GM20431 (cell line): ENCODE measurements around the gene OR1F1.
"Not testable (repeated sequence)": the region's sequence is repeated elsewhere in the genome, so short reads cannot be mapped to it uniquely, and the experiment has no call there.

Experiments used
- in situ Hi-C: fragments of 300-500 bp; cut with MseI, MboI; formaldehyde crosslinking; loops from one replicate; pipeline ENCODE4 v1.15.0; 2020; ENCODE audit warnings: low sequenced_read_pairs; ENCODE audit not compliant: unreplicated experiment

The OR1F1 gene

DNA sequence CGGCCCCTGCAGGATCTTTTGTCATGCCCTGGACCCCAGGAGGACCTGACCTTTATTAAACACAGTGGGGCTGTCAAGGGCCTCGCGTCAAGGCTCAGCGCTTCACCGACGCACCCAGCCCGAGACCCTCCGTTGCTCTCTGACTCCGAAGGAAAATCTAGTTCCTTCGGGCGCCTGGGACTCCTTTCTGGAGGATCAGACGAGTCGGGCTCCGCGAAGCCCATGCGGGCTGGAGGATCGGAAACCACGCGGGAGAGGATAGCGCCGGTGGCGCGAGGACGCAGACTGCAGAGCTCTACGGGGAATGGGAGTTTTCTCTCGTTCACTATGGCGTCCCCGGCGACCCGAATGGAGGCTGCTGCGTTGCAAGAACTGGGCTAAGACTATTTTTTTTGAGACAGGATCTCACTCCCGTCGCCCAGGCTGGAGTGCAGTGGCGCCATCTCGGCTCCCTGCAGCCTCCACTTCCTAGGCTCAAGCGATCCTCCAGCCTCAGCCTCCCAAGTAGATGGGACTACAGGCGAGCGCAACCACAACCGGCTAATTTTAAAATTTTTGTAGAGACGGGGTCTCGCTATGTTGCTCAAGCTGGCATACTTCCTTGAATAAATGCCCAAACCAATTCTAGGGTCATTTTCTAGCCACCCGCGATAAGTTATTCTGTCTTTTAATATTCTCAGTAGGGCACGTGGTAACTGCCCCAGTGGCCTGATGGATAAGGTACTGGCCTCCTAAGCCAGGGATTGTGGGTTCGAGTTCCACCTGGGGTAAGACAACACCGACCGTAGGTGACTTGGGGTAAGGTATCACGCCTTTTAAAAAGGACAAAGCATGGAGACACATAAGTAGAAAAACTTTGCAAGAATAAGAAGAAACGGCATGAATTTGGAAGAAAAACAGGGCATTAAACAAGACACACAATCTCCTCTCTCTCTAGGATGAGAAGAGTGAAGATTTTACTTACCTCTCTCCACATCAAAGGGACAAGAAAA lies 5.5 kb downstream of the OR1F1 start:
- in situ Hi-C loops: no loop called here

DNA sequence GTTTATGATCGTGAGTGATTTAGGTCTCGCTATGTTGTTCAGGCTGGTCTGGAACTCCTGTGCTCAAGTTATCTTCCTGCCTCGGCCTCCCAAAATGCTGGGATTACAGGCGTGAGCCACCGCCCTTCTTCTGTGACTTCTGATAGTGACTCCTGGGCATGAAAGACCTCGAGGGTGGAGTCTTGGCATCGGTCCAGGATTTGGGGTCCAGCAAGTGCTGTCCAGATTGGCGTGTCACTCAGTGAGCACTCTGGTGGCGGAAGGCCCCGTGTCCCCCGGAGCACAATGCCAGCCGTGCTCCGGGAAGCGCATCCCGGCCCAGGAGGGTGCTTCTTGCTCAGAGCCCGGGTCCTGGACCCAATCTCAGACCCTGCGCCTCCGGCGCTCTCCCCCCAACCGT lies 6.8 kb downstream of the OR1F1 start:
- in situ Hi-C loops: no loop called here

DNA sequence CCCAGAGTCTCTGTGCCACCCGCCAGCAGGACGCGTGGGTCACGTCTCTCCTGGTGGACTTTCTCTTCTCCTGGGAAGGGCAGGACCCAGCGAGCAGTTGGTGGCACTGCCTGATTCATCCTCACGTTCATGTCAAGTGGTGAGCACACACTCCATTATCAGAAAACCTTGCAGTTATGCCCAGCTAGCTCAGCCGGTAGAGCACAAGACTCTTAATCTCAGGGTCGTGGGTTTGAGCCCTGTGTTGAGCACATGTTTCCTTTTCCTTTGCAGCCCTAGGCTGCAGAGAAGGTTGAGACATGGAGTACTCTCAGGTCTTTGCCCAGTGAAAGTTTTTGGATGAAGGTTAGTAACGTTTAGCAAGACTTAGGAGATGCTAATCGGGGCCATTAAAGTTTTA lies 8.0 kb downstream of the OR1F1 start:
- in situ Hi-C loops: no loop called here

DNA sequence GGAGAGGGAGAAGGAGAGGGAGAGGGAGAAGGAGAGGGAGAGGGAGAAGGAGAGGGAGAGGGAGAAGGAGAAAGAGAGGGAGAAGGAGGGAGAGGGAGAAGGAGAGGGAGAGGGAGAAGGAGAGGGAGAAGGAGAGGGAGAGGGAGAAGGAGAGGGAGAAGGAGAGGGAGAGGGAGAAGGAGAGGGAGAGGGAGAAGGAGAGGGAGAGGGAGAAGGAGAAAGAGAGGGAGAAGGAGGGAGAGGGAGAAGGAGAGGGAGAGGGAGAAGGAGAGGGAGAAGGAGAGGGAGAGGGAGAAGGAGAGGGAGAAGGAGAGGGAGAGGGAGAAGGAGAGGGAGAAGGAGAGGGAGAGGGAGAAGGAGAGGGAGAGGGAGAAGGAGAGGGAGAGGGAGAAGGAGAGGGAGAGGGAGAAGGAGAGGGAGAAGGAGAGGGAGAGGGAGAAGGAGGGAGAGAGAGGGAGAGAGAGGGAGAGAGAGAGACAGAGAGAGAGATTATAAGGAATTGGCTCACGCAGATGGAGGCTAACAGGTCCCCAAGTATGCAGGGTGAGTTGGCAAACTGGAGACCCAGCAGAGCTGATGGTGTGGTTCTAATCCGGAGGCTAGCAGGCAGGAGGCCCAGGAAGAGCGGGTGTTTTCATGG lies 9.8 kb downstream of the OR1F1 start:
- in situ Hi-C loops: not testable (repeated sequence)

DNA sequence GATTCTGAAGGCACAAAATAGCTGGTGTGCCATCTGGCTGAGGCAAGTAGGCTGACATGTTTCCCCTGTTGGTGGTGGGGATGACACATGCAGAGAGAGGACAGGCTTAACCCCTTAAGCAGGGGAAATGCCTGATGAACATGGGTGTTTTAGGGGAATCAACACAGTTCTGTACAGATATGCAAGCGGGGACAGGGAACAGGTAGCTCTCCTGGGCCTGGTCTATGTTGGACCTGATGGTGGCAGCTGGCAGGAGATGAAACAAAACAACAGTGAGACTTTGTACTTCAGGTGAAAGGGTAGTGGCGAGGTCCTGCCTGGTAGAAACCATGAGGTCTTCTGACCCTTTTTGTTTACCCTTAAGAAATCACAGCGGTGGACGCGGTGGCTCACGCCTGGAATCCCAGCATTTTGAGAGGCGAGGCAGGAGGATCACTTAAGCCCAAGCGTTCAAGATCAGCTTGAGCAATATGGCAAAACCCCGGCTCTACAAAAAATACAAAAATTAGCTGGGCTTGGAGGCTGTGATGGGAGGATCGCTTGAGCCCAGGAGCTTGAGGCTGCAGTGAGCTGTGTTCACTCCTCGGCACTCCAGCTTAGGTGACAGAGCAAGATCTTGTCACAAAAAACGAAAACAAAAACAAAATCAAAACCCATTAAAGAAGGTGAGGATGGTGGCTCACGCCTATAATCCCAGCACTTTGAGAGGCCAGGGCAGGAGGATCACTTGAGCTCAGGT lies 10.5 kb downstream of the OR1F1 start:
- in situ Hi-C loops: no loop called here

DNA sequence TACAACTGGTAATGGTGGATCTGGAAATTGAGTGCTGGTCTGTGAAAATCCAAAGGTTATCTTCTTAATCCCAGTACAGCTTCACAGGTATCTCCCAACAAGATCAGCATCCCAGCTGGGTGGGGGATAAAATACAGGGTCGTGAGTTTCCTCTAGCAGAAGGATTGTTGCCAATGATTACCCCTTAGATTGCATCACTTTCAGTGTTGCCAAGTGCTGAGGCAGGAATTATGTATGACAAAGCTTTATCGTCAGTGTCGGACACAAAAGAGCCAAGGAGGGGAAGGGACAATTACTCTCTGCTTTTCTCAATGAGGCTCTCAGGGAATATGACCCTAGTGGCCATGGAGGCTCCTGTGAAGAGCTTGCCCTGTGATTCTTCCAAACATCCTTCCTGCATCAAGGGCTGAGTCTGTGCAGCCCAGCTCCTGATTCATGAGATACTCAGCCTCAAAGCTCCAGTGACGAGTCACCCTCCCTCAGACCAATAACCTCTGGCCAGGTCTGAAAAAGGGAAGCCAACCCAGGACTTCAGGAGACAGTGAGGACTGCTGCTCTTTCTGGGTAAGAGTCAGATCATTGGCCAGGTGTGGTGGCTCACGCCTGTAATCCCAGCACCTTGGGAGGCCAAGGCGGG lies 15.0 kb downstream of the OR1F1 start:
- in situ Hi-C loops: no loop called here

DNA sequence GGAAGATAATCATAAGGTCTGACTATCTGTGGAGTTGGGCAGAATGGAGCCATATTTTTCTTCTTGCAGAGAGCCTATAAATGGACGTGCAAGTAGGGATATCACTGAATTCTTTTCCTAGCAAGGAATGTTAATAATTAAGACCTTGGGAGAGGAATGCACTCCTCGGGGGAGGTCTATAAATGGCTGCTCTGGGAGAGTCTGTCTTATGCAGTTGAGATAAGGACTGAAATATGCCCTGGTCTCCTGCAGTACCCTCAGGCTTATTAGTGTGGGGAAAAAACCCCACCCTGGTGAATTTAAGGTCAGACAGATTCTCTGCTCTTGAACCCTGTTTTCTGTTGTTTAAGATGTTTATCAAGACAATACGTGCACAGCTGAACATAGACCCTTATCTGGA lies 17.9 kb downstream of the OR1F1 start:
- in situ Hi-C loops: not testable (repeated sequence)

DNA sequence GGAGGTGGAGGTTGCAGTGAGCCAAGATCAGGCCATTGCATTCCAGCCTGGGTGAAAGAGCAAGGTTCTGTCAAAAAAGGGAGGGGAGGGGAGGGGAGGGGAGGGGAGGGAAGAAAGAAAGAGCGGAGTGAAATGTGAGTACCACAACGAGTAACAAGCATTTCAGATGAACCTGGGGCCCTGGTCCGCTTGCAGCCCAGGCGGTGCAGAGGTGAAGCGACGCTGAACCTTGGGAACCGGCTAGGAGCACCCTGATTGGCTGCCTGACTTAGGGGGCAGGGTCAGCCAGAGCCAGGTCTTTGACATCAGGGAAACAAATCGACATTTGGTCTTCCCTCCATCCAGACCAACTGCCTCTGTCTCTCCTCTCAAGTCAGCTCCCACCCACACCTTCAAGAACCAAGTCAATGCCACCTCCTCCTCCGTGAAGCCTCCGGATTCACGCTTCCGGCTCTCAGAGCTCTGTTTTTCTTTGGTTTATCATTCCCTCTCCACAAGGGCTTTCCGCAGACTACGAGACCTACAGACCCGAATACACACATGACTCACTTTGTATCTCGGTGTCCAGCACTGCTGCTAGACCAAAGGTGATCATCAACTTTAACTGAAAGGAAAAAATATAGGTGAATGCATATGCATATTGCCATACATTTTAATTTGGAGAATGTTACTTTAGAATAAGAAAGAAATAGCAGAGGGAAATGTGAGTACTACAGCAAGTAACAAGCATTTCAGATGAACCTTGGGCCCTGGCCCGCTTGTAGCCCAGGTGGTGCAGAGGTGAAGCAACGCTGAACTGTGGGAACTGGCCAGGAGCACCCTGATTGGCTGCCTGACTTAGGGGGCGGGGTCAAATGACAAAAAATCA lies 19.3 kb downstream of the OR1F1 start:
- in situ Hi-C loops: no loop called here

DNA sequence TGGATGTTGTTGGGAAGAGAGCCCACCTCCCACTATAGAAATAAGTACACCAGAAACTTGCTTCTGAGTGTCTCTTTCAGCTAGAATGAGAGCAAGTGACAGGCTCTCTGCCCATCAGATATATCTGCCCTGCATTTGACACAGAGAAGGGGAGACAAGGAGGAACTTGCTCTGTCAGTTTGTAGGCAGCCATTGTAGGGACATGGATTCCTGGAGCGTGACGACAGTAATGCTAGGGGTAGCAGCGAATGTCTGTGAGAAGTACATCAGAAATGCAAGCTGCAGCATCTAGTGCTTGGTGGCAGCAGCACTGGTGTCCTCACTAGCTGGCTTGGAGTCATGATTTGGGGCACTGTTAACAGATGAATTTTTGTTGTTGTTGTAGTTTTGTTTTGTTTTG lies 24.0 kb downstream of the OR1F1 start:
- in situ Hi-C loops: no loop called here

DNA sequence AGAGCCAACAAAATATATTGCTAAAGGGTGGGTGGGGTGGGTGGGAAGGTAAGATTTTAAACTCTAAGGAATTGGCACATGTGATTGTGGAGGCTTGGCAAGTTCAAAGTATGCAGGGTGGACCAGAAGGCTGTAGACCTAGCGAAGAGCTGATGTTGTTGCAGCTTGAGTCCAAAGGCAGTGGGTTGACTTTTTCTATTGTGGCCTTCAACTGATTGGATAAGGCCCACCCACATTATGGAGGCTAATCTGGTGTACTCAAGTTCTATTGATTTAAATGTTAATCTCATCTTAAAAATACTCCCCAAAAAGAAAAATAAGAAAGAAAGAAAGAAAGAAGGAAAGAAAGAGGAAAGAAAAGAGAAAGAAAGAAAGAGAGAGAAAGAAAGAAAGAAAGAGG lies 24.6 kb downstream of the OR1F1 start:
- in situ Hi-C loops: no loop called here

DNA sequence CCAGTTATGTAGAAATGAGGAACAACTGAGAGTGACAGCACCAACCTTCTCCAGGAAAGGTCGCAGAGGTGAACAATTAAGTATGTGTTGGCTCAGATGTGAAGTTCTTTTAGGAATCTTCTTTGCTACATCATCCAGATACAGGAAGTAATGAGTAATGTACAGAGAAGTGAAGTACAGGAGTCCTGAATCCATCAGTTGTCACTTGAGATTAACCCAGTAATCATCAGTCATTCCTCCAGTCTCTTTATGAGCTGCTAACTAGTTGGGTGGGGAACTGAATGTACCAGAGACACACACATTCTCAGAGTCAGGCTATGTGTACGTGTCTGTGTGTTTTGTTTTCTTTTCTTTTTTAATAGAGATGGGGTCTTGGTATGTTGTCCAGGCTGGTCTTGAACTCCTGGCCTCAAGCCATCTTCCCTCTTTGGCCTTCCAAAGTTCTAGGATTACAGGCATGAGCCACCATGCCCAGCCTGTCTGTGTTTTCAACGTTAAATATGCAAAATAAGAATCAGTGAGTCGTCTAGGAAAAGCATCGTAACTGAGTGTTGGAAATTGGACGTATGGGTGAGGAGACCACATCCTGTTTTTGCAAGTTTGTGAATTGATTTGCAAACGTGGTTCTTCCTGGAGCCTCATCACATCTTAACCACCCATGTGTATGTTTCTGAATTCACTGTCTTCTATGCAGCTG lies 27.0 kb downstream of the OR1F1 start:
- in situ Hi-C loops: no loop called here

DNA sequence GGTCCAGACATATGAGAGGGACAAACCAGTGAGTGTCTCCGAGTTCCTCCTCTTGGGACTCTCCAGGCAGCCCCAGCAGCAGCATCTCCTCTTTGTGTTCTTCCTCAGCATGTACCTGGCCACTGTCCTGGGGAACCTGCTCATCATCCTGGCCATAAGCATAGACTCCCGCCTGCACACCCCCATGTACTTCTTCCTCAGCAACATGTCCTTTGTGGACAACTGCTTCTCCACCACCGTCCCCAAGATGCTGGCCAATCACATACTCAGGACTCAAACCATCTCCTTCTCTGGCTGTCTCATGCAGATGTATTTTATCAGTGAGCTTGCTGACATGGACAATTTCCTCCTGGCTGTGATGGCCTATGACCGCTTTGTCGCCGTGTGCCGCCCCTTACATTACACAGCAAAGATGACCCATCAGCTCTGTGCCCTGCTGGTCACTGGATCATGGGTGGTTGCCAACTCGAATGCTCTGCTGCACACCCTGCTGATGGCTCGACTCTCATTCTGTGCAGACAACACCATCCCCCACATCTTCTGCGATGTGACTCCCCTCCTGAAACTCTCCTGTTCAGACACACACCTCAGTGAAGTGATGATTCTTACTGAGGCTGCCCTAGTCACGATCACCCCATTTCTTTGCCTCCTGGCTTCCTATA lies 27.7 kb downstream of the OR1F1 start:
- in situ Hi-C loops: no loop called here

DNA sequence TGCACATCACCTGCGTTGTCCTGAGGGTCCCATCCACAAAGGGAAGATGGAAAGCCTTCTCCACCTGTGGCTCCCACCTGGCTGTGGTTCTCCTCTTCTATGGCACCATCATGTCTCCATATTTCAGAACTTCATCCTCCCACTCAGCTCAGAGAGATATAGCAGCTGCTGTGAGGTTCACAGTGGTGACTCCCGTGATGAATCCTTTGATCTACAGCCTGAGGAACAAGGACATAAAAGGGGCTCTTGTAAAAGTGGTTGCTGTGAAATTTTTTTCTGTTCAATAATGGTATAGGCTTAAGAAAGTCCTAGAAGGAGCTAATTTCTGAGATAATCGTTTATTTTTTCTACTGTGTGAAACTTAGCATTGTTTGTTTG lies 28.2 kb downstream of the OR1F1 start:
- in situ Hi-C loops: no loop called here

DNA sequence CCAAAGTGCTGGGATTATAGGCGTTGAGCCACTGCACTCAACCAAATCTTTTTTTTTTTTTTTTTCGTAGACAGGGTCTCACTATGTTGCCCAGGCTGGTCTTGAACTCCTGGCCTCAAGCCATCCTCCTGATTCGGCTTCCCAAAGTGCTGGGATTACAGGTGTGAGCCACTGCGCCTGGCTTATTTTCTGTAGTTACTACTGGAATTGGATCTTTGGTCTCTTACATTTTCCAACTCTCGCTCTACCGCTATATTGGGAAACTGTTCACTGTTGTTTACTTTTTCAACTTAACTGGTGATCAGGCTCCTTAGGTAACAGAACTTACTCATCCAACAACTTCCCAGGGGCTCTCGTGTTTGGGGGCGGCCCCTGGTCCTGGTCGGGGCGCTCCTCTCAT lies 32.8 kb downstream of the OR1F1 start:
- in situ Hi-C loops: no loop called here

DNA sequence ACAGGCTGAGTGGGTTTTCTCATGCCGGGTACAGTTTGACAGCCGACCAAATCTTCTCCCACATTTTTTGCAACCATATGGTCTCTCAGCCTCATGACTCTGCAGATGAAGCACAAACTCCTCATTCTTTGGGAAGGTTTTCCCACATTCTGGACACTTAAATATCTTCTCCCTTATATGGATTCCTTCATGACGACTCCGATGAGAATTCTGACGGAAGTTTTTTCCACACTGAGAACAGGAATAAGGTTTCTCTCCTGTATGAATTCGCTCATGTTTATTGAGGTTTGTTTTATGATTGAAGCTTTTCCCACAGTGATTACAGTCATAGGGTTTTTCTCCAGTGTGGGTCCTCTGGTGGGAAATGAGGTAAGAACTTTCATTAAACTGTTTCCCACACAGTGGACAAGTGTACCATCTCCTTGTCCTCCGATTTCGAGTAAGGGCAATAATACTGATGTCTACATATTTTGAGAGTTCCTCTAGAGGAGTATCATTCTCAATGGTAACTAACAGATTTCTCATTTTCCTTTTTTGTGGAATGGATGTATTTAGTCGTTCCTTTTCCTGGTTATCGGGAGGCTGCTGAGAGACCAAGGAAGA lies 36.0 kb downstream of the OR1F1 start:
- in situ Hi-C loops: no loop called here

DNA sequence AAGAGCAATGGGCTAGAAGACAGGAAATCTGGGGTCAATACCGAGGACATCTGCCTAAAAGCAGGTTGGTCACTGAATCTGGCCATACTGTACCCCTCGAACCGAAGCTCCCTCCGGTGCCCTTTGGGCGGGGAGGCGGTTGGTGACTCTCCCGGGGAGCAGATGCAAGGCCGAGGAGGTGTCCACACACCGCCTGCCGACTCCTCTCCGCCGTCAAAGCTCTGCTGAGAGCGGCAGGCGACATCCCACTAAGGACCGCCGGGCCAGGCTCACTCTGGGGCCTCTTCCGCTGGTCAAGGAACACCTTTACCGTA lies 46.5 kb downstream of the OR1F1 start:
- in situ Hi-C loops: no loop called here

DNA sequence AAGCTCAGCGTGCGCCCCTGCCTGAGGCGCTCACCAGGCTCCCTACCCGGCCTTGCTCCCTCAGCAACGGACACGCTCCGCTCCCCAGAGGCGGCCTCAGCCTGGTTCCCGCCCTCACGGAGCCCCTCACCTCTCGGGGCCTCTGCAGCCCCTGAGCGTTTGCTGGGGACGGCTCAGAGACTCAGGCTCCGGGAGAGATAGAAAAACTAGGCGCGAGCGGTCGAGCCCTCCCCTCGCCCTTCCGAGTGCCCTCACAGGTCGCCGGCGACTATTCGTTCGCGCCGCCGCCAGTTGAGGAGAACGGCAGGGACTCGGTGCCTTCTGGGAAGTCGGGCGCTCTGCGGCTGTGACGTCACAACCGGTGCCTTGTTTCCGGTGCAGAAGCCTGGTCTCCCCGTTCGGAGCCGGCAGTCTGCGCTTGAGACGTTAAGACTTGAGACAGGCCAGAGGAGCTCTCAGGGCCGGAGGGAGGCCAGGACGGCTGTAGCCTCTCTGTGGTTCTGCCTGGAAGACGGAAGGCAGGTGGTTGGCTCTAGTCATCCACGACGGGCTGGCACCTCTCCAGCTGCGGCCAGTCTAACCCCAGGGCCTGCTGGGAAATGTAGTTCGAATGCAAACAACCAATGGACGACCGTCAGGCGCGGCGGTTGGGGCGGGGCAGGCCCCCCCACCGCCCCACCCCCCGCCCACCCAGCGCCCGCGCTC lies 47.0 kb downstream of the OR1F1 start, which contains the start of gene ZNF200:
TSS of gene ZNF200 (minus strand) at position 302 of the 705 bp plus-strand sequence. CDS start 1,403 bp downstream, outside the sequence.
- in situ Hi-C loops: no loop called here
